Fibroblast of villous mesenchyme (primary cell): ENCODE measurements around the gene ZFP36L2. TPM values are rescaled to one million over a fixed set of nuclear protein-coding genes. Genes with fewer than 3 reads are reported as not detected.

Experiments used
- DNase-seq: peaks from one replicate; pipeline ENCODE4 v3.0.0-alpha.2; 2010; ENCODE audit warnings: low read depth
- H3K4me3 ChIP-seq: 2 replicates; pipeline ENCODE4 v1.5.1; 2011; ENCODE audit warnings: low read depth, mild to moderate bottlenecking, low read length
- total RNA-seq: library from RNA; depleted of rRNA; stranded (reverse); fragments of >200 nt; gene quantifications from 2 replicates; pipeline ENCODE4 v1.2.3, GENCODE V29; 2012
- TF ChIP-seq, protein P1 (sequence below): IDR thresholded peaks from 2 replicates; pipeline ENCODE4 v1.5.1; 2012; ENCODE audit warnings: low read depth, mild to moderate bottlenecking, low read length; ENCODE audit not compliant: insufficient read depth

ZFP36L2 gene
- total RNA-seq, 1 donor, result 25.9 TPM

DNA sequence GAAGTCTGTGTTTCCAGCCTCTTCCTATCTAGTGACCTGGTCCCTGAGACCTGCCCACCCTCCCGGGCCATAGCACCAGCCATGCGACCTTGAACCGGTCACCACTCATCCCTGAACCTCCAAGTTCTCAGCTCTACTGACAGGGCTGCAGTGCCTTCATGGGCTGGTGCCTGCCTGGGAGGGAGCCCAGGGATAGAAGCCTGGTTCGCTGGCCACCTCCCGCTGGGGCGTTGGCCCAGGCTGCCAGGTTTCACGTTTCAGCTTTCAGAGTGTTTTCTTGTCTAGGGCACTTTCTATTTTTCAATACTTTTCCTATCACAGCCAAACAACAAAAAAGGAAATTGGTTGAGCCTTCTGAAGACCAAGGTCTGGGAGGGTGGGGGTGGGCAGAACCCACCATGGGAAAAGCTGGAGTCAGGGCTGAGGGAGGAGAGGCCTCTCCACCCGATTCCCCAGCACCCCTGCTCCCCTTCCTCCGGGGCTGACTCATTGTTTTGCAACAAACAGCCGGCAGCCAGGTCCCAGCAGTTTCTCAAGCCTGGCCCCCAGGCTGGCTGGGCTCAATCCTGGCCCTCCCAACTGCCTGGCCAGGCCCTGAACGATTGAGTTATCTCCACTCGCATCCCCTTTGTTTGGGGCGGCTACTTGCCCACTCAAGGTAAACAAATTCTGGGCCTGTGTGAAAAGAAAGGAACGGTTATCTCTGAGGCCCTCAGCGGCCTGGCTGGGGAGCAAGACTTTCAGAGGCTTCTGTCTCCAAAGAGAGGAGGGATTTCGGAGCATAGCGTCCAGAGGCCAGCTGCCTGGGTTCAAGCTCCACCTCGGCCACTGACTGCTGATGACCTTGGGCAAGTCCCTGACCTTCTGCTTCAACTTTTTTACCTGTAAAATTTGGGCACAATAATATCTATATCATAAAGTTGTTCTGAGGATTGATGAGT is 47.5 kb downstream of the ZFP36L2 start:
- no peak overlapping the region for H3K4me3 ChIP-seq
- peak; percentile 92 for DNase-seq
- TF ChIP-seq, protein P1, sequence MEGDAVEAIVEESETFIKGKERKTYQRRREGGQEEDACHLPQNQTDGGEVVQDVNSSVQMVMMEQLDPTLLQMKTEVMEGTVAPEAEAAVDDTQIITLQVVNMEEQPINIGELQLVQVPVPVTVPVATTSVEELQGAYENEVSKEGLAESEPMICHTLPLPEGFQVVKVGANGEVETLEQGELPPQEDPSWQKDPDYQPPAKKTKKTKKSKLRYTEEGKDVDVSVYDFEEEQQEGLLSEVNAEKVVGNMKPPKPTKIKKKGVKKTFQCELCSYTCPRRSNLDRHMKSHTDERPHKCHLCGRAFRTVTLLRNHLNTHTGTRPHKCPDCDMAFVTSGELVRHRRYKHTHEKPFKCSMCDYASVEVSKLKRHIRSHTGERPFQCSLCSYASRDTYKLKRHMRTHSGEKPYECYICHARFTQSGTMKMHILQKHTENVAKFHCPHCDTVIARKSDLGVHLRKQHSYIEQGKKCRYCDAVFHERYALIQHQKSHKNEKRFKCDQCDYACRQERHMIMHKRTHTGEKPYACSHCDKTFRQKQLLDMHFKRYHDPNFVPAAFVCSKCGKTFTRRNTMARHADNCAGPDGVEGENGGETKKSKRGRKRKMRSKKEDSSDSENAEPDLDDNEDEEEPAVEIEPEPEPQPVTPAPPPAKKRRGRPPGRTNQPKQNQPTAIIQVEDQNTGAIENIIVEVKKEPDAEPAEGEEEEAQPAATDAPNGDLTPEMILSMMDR, result no peak

DNA sequence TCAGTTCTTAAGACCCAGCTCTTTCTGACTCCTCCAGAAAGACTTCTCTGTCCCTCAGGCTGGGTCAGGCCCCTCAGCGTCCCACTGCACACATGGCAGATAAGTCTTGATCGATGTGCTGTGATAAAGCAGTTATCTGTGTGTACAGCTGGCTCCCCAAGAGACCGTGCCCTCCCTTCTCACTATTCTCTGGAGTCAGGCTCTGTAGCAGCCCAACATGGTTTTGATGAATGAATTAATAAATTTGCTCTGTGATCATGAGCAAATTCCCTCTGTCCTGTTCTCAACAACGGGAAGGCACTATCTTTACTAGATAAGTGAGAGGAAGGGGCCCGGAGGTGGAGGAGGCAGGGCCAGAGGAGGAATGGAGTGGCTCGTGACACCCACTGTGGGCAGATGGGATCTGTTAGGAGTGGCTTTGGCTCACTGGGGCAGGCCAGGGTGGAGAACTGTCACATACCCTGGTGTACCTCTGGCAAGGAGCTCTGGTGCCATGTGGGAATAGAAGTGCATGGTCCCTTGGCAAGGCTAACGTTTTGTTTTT is 48.3 kb downstream of the ZFP36L2 start:
- H3K4me3 ChIP-seq, result no peak overlapping the region
- TF ChIP-seq, protein P1, result no peak
- no peak for DNase-seq

DNA sequence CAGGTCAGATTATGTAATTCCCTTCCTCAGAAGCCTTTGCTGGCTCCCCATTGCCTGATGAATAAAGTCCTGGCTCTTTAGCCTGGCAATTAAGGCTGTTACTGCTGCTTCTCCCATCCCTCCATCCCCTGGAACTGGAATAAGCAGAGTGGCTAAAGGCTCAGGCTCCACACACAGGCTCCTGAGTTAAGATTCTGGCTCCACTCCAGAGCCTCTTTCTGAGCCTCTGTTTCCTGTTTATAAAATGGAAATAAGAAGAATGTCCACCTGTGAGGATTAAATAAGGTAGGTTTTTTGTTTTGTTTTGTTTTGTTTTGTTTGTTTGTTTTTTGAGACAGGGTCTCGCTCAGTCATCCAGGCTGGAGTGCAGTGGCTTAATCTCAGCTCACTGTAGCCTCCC is 50.0 kb downstream of the ZFP36L2 start:
- no peak overlapping the region for H3K4me3 ChIP-seq
- no peak for DNase-seq
- TF ChIP-seq, protein P1, result no peak

DNA sequence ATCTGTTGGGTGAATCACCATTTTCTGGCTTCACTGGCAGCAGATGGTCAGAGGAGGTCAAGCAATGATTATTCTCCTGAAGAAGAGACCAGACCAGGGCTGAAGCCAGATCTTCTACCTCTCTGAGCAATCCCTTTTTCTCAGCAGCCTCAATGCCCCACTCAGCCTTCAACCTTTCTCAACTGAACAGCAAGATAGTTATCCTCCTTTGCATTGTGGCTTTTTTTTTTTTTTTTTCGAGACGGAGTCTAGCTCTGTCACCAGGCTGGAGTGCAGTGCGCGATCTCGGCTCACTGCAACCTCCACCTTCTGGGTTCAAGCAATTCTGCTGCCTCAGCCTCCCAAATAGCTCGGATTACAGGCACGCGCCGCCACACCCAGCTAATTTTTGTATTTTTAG is 50.5 kb downstream of the ZFP36L2 start:
- TF ChIP-seq, protein P1, result no peak
- DNase-seq, result no peak
- H3K4me3 ChIP-seq, result no peak overlapping the region

DNA sequence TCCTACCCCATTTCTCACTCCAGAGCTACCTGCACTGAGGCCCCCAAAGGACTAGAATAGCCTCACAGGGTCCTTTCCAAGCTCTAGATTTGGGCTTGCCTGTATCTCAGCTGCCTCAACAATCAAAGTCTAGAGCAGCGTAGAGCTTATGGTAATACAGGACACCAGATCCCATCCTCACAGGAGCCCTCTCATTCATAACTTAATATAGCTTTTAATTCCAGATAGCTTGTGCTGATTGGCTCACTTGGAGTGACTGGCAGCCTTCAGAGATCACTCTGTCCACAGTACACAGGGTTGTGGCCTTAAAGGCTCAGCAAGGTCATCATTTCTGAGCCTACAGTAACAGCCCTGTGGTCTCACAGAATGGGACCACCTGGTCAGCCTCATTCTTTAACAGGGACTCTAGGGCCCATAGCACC is 51.4 kb downstream of the ZFP36L2 start:
- TF ChIP-seq, protein P1, result no peak
- no peak overlapping the region for H3K4me3 ChIP-seq
- DNase-seq, result no peak

DNA sequence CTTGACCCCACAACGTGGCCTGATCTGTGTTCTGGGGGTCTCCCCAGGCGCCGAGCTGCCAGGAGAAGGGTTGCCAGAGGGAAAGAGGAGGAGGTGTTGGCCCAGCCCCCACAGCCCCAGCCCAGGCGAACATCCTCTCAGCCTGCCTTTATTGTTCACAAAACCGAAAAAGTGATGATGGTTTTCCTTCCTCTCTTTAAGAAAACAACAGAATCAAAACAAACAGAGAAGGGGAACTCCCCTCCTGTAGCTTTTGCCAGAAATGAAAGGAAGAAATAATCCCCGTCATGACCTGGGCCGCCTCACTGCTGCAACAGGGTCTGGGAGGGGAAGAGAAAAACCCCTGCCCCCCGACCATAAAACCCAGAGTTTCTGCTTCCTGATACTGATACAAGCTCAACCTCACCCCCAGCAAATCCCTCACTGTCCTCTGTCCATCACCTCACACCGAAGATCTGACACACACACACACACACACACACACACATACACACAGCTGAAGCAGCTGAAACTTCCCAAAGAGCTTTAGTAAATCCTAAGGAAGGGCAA is 52.0 kb downstream of the ZFP36L2 start:
- no peak overlapping the region for H3K4me3 ChIP-seq
- TF ChIP-seq, protein P1, result no peak
- no peak for DNase-seq
